ENCODE data around the gene TMEM121.
"Not testable (repeated sequence)": the region's sequence is repeated elsewhere in the genome, so short reads cannot be mapped to it uniquely, and the experiment has no call there.

TMEM121 gene

GRCh38 chr14:105528586-105529318 is 2.4 kb downstream of the TMEM121 start:
- peak; percentile 58 for DNase-seq (ENCODE audit: low read depth)

GRCh38 chr14:105529319-105529568 is 2.9 kb downstream of the TMEM121 start:
- DNase-seq (ENCODE audit: low read depth) = no peak

GRCh38 chr14:105529569-105530284 is 3.3 kb downstream of the TMEM121 start:
- no peak for DNase-seq (ENCODE audit: low read depth)

GRCh38 chr14:105530285-105531087 is 4.1 kb downstream of the TMEM121 start:
- no peak for DNase-seq (ENCODE audit: low read depth)

GRCh38 chr14:105531088-105531893 is 4.9 kb downstream of the TMEM121 start:
- DNase-seq (ENCODE audit: low read depth) = no peak

- no peak for DNase-seq (ENCODE audit: low read depth)
Observed at GRCh38 chr14:105531894-105532623, 5.7 kb downstream of the TMEM121 start.

- DNase-seq (ENCODE audit: low read depth) = no peak
Observed at GRCh38 chr14:105532735-105533141, 6.4 kb downstream of the TMEM121 start.

GRCh38 chr14:105533391-105533790 is 7.0 kb downstream of the TMEM121 start:
- DNase-seq (ENCODE audit: low read depth) = no peak

GRCh38 chr14:105533811-105534498 is 7.6 kb downstream of the TMEM121 start:
- DNase-seq (ENCODE audit: low read depth) = no peak

GRCh38 chr14:105534586-105534985 is 8.2 kb downstream of the TMEM121 start:
- DNase-seq (ENCODE audit: low read depth) = no peak

- no peak for DNase-seq (ENCODE audit: low read depth)
Observed at GRCh38 chr14:105536051-105536450, 9.7 kb downstream of the TMEM121 start.

GRCh38 chr14:105536691-105537579 is 10.6 kb downstream of the TMEM121 start:
- no peak for DNase-seq (ENCODE audit: low read depth)

GRCh38 chr14:105537580-105538474 is 11.4 kb downstream of the TMEM121 start:
- peak; percentile 51 for DNase-seq (ENCODE audit: low read depth)

GRCh38 chr14:105538481-105539049 is 12.2 kb downstream of the TMEM121 start:
- DNase-seq (ENCODE audit: low read depth) = no peak

GRCh38 chr14:105540811-105541210 is 14.4 kb downstream of the TMEM121 start:
- no peak for DNase-seq (ENCODE audit: low read depth)

- no peak for DNase-seq (ENCODE audit: low read depth)
Observed at GRCh38 chr14:105541218-105541875, 15.0 kb downstream of the TMEM121 start.

GRCh38 chr14:105545676-105546075 is 19.3 kb downstream of the TMEM121 start:
- DNase-seq (ENCODE audit: low read depth) = not testable (repeated sequence)

- not testable (repeated sequence) for DNase-seq (ENCODE audit: low read depth)
Observed at GRCh38 chr14:105546410-105546809, 20.0 kb downstream of the TMEM121 start.

Data from activated T-helper 9 cell treated with anti-CD3 and anti-CD28 coated beads, Interleukin-2, amount 50 U/mL, for 16 hours (primary cell).